GM19351 (cell line): ENCODE measurements around the gene ADAMTSL3.
"Not testable (repeated sequence)": the region's sequence is repeated elsewhere in the genome, so short reads cannot be mapped to it uniquely, and the experiment has no call there.

Source experiments
- ATAC-seq: cut with Tn5 transposase; IDR thresholded peaks from one replicate; pipeline ENCODE4 v1.9.1; 2021; ENCODE audit warnings: mild to moderate bottlenecking, moderate library complexity; ENCODE audit not compliant: unreplicated experiment

The ADAMTSL3 gene

DNA sequence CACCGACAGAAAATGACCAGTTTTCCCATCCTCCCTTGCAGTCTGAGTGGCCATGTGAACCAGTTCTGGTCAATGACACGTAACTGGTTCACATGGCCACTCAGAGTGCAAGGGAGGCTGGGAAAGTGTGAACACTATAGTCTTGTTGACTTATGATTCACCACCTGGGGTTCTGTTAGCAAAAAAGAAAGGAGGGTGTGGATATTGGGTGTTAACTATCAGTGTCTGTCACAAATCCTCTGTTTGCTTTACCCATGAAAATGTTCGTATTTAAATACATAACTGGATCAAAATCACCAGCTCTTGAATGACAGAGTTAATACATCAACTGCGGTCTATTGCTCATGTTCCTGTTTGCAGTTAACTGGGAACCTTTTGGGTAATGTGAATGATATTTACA, 92.3 kb downstream of the ADAMTSL3 start:
- no peak for ATAC-seq

DNA sequence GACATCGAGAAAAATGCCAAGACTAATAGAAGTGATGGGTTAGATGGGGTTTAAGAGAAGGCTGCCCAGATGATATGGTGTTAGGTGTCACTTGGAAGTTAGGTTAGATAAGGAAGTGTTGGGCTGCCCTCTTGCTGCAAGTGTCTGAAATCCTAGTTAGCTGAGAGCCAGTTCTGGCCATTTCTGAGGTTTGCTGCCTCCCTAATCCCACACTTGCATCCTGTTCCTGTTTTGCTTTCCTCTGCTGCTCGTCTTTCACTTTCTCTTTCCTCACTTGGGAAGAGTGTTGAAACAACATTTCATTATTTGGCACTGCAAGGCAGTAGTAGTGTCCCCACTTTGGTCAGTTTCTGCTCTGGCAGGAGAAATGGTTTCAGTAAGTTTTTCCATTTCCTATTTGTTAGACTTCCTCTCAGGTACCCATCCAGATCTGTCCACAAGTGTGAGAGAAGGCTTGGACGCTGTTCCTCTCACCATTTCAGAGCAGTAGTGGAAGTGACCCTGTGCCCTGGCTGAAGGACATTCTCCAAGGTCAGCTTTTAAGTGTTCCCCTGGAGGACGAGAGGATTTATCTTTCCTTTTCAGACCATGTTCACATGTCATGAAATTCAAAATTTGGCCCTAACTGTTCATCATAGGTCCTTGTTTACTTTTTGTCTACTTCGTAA, 93.3 kb downstream of the ADAMTSL3 start:
- no peak for ATAC-seq

GRCh38 chr15:83747718-83748110, 93.8 kb downstream of the ADAMTSL3 start:
- no peak for ATAC-seq

DNA sequence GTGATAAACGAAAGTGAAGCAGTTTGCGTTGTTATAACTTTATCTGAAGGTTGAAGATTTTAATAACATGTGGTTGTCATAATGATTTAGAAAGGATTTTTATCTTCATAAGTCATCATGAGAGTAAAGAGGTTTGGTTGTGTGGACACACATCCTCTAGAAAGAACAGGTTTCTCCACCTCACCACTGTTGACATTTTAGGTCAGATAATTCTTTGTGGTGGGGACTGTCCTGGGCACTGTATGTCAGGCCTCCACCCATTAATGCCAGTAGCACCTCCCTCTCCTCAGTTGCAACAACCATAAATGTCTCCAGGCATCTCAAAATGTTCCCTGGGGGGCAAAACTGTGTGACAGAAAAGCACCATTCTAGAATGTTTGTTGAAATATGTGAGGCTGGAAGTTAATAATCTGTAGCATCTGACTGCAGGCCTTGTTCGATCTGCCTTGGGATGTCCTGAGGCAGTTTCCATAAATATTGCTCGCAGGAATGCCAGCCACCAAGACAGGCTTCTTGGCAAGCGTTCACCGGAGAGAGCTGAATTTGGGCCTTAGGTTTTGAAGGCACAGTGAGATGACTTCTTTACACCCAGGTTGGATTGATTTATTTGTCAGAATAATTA, 100.1 kb downstream of the ADAMTSL3 start:
- ATAC-seq = no peak

- ATAC-seq = not testable (repeated sequence)
Measured at GRCh38 chr15:83757291-83757690, 103.4 kb downstream of the ADAMTSL3 start.

DNA sequence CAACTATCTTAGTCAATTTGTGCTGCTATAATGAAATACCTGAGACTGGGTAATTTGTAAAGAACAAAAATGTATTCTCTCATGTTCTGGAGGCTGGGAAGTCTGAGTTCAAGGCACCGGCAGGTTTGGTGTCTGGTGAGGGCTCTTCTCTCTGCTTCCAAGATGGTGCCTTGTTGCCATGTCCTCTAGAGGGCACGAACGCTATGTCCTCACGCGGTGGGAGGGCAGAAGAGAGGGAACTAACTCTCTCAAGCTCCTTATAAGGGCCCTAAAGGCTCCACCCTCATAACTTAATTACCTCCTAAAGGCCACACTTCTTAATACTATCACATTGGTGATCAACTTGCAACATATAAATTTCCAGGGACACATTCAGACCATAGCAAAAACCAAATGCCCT, 108.4 kb downstream of the ADAMTSL3 start:
- ATAC-seq = no peak

DNA sequence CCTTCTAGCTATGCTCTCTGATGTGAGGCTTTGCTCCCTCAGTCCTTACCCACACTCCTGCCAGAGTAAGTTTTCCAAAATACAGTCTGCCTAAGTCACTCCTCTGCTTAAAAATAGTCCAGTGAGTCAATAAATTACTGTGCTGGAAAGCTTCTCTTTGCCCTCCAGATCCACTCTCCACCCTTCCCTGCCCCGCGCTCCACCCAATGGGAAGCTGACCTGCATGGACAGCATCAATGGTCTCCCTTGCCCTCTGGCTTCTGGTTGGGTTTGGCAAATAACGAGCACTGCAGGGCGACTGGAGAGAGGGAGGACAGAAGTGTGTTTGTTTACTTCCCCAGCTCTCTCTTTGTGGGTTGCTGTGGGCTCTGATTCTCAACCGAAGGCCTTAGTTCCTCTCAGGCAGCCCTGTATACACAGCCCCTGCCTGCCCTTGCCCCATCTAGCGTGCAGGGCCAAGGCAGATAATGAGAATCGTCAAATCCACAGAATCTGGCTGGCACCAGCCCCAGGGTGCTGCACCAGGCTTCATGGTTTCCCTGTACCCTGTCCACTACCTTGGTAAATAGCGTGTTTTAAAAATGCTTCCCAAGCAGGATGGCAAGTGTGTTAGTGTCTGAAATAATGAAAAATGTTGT, 110.4 kb downstream of the ADAMTSL3 start:
- no peak for ATAC-seq

- no peak for ATAC-seq
Measured at GRCh38 chr15:83766339-83766738, 112.4 kb downstream of the ADAMTSL3 start.

DNA sequence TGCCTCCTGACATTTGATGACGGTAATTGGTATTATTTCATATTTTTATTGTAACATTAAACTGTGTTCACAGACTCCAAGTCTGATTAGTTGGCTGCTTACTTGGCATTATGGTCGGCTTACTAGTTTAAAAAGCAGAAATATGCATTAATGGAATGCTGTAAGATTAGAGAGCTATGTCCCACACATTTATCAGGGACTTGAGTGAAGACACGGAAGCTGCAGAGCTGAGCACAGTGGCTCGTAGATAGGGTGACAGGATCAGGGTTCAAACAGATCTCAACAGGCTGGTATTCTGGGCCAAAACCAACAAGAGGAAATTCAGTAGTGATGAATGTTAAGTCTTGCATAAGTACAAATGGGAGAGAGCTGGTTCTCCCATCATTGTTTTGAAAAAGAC, 113.8 kb downstream of the ADAMTSL3 start:
- no peak for ATAC-seq

DNA sequence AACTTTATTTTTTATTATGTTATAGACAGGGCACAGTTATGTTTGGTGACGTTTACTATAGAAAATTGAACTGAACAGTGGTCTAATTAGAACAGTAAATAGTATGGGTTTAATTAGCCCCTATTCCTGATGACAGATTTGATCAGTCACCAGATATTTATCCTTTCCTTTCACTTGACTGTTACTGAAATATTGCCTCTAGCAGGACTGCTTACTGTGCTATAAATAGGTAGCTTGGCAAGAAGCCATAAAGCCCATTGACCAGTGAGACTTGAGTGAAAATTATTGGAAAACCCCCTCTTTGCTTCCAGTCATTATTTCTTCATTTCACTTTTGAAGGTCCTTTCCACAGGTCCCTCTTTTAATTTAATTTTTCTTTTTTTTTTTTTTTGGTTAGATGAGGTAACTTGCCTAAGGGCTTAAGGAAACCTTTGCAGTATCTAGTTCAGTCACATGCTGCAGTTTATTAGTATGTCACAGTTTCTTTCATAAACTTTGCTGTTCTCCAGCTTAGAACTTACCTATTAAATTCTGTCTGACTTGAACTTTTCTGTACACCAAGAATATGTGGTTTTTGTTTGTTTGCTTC, 115.6 kb downstream of the ADAMTSL3 start:
- no peak for ATAC-seq

GRCh38 chr15:83775738-83776137, 121.8 kb downstream of the ADAMTSL3 start:
- ATAC-seq = no peak

DNA sequence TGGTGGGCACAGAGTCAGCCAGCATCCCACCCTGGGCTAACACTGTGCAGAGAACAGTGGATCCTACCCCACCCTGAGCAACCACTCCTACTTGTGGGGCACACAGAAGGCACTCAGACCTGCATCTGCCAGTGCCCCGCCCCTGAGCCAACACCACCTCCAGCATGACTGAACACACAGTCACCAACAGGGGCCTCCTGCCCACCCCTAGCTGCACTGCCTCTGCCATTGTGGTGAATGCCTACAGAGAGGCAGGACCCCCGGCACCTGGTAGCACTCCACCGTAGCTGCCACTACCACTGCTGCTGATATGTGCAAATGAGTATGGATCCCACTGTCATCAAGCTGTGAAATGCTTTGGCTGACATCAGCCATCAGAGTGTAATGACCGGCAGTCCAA, 123.1 kb downstream of the ADAMTSL3 start:
- ATAC-seq = no peak

DNA sequence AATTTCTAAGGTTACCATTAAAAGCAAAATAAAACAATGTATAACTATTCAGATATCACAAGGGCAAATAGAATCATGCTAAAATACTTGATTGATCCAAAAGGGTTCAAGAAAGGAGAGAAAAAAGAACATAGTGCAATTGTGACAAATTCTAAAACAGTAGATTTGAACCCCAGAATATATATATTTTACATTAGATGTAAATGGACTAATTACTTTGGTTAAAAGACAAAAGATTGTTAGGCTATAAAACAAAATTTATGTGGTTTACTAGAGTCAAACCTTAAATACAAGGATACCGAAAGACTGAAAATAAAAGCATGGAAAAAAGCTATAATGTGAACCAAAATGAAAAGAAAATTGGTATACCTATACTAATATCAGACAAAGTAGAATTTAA, 129.3 kb downstream of the ADAMTSL3 start:
- ATAC-seq = no peak

- no peak for ATAC-seq
Measured at GRCh38 chr15:83784975-83785374, 131.1 kb downstream of the ADAMTSL3 start.

GRCh38 chr15:83786336-83786735, 132.4 kb downstream of the ADAMTSL3 start:
- ATAC-seq = no peak

- ATAC-seq = no peak
Measured at GRCh38 chr15:83793069-83793468, 139.1 kb downstream of the ADAMTSL3 start.

- ATAC-seq = no peak
Measured at GRCh38 chr15:83794209-83794608, 140.3 kb downstream of the ADAMTSL3 start.

- no peak for ATAC-seq
Measured at GRCh38 chr15:83809345-83809744, 155.4 kb downstream of the ADAMTSL3 start.

DNA sequence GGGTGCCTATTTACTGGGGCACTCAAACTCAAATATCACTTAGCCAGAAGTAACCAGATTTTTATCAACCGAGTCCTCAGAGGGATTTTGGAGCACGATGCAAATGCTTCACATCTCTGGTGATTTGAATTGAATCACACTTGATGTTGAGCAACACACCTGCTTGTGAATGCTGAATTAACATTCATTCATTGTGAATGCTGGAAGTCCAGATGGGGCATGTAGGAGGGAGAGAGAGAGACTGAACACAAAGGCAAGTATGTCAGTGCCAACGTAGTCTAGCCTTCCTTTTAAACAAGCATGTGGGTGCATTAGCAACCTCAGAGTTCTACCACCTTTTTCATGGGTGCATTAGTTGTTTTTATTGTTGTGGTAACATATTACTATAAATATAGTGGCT, 156.2 kb downstream of the ADAMTSL3 start:
- ATAC-seq = no peak

- ATAC-seq = no peak
Measured at GRCh38 chr15:83813682-83814081, 159.8 kb downstream of the ADAMTSL3 start.

GRCh38 chr15:83815506-83815905, 161.6 kb downstream of the ADAMTSL3 start:
- ATAC-seq = no peak
